Activated CD4-positive, CD25-positive, alpha-beta regulatory T cell treated with anti-CD3 and anti-CD28 coated beads, Interleukin-2, amount 50 U/mL, for 16 hours (primary cell): ENCODE results near the gene SLC38A10.

ENCODE experiments used
- DNase-seq: peaks from one replicate; pipeline ENCODE4 v3.0.0-alpha.2; 2020; ENCODE audit warnings: low read depth, low spot score

The SLC38A10 gene

GRCh38 chr17:81241648-81242420, 53.3 kb downstream of the SLC38A10 start:
- DNase-seq: peak; percentile 26

DNA sequence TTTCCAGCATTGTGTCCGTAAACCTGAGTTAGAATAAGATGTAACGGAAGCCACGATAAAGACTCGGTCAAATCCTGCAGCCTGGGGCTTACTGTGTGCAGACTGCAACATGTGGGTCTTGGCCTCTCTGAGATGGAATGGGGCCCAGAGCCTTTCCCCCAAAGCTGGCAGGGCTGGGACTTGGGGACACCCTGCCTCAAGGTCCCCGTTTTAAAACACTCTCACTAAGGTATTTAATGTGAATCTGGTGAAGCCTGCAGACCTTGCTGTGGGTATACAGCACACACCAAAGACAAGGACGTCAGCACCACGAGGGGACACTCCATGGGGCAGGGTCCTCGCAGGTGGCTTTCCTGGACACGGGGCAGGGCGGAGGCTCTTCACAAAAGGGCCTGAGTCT, 53.9 kb downstream of the SLC38A10 start:
- no peak for DNase-seq

DNA sequence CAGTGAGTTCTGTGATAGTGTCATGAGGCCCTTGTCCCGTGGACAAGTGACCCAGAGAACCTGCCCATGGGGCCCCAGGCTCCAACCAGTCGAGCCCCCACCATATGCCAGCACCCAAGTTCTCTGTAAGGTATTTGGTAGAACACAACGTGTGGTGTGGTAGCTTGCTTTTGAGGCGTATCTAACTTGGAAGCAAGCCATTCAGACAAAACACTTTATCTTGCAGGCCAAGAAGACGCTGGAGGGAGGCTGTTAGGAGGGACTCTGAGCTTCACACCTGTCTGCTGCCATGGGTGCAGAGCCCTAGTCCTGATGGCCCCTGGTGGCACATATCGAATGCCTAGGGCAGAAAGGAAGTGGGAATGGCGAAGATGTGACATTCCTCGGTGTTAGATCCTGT, 54.3 kb downstream of the SLC38A10 start:
- DNase-seq: no peak

GRCh38 chr17:81239714-81240555, 55.2 kb downstream of the SLC38A10 start:
- no peak for DNase-seq

DNA sequence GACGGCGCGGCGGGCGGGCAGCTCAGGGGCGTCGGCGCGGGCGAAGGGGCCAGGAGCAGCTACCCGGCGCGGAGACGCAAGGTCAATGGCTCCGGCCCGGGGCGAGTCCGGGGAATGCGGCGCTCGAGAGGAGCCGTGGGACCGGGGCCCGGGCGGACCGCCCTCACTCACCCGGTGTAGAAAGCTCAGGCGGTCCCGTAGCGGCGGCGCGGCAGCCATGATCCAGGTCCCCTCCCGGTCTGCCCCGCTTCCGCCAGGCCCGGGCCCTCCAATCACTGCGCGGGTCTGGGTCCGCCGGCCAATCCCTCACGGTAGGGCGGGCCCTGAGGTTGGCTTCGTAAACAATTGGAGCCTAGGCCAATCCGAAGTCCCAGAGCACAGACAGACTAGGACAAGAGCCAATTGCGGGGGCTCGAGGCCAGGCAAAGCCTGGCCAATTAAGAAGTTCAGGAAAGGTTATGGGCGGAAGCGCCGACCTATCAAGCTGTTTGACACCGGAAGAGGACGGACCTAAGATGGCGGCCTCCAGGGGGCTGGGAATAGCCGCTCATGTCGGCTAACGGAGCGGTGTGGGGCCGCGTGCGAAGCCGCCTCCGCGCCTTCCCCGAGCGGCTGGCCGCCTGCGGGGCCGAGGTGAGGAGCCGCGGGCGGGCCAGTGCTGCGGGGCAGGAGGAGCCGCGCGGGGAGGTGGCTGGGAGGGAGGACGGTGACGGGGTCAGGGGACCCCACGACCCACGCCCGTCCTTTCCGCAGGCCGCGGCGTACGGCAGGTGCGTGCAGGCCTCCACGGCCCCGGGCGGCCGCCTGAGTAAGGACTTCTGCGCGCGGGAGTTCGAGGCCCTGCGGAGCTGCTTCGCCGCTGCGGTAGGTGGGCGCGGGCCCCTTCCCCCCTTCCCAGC, 56.0 kb downstream of the SLC38A10 start, which contains the start of the genes NDUFAF8 and TEPSIN:
NDUFAF8 (plus strand) TSS at position 504 of the 899 bp plus-strand sequence; CDS start at position 550, 46 bp downstream.
TEPSIN (minus strand) TSS at position 241 of the 899 bp plus-strand sequence; CDS start at position 219, 22 bp downstream.
- DNase-seq: peak; percentile 94

DNA sequence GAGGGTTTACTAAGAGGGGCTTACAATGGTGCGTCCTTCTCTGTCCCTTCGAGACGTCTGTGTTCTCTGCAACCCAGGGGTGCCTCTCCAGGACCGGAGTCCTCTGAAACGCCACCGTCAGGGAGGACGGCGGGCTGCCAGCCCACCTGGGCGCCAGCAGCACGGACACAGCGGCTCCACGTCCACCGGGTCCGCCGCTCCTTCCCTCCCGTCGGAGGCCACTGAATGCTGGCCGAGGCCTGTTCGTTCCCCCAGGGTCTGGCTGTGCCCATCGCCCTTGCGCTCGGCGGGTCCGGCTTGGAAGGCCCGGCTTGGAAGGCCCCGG, 56.7 kb downstream of the SLC38A10 start:
- DNase-seq: no peak

- no peak for DNase-seq
Measured at GRCh38 chr17:81237591-81238489, 57.3 kb downstream of the SLC38A10 start.

- DNase-seq: no peak
Measured at GRCh38 chr17:81236784-81237183, 58.3 kb downstream of the SLC38A10 start.

DNA sequence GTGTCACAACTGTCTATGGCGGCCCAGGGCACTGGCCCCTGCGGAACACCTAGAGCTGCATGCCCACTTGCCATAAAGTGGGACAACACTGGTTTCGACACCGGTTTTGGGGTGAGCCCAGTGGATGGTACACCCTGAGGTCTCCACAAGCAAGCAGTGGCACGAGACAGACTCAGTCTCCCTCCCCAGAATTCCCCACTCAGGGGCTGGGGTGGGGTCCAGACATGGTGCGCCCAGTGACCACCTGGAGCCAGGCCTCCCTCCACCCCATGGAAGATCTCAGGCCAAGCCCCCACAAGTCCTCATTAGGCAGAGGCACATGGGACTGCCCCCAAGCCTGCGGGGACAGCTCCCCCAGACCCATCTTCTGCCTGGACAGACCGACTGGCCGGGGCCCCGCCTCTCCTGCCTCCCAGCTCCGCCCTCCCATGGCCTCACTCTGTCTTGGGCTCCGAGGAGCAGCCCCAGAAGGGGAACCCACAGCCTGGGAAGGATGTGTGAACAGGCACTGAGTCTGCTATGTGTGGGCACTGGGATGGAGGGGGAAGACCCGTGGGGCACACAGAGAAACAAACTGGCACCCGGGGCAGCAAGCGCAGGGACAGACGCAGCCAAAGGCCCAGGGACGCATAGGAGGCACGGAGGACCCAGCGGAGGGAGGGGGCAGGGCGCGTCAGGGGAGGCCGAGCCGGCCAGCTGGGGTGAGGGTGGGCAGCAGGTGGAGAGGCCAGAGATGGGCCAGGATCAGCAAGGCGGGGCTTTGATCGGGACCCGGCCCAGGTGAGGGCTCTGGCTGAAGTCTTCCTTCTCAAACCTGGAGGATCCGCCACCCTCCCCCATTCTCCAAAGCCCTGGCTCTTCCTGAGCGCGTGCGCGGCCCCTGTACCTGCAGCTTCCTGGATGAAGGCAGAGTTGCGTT, 59.0 kb downstream of the SLC38A10 start:
- no peak for DNase-seq

DNA sequence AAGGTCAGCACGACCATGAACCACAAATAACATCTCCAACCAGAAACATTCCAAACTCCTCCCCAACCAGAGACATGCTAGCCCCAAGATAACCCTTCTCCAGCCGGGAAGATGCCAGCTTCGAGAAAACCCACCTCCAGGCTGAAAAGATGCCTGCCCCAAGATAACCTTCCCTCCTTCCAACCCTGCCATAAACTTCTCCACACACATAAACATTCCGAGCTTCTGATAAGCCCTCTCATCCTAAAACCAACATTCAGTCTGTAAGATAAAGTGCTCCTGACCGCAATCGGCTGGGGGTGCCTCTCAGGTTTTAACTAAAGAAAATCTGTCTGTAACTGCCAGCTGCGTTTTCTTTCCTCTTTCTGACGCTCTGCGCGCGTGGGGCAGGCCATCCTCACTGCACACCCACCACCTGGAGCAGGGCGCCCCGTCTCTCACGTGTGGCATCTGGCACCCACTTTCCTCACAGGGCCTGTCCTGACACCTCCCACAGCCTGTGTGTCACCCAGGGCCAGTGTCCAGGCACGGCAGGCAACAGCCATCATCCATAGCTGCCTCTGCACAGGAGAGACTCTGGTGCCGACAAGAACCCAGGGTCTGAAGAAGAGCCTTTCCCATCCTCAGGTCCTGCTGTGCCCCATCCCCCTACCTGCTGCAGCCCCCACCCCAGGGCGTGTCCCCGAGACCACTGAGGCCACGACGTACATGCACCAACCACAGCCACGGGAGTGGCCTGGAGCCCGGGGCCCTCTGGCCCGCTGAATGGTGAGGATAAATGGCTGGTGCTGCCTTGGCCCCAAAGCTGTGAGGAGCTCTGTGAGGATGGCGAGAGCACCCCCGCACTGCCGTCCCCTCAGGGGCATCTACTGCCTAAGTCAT, 59.9 kb downstream of the SLC38A10 start:
- no peak for DNase-seq

DNA sequence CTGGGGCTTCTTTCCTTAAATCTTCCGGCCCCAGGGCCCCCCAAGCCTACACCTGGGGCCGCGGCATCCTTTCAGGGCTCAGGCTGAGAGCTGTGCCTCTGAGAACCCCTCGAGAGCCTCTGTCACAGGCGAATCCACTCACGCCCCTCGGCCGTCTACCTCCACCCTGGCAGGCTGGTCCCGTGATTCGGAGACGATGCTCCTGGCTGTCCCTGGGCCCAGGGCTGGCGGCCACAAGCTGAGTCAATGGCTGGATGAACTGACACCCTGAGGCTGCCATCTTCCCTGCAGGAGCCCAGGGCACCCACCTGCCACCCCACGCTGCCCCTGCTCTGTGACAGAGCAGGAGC, 60.6 kb downstream of the SLC38A10 start:
- DNase-seq: no peak

DNA sequence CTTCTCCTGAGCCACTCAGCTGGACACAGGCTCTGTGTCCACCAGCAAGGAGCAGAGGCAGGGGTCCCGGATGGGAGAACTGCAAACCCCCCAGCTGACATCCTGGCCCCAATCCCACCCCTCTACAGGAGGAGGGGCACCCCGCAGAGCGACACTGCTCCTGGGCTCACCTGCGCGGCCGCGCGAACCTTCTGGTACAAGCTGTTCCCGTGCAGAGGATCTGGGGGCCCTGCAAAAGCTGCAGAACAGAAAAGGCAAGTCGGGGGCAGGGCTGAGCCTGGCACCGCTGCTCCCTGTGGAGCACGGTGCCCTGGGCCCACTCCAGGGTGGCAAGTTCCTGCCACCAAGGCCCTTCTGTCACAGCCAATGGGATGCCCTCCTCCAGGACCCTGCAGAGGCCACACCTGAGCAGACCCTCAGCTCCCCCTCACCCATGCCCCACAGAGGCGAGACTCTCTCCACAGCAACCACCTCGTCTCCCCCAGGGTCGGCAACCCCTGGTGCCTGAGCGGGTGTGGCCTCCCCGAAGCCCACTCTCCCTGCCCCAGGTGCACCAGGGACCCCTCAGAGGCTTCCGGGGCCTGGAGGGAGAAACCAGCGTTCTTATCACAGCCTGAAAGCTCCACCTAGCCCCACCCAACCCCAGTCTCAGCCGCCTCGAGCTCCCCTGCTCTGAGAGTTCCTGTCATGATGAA, 61.1 kb downstream of the SLC38A10 start:
- DNase-seq: no peak

- DNase-seq: no peak
Measured at GRCh38 chr17:81233316-81233715, 61.8 kb downstream of the SLC38A10 start.

DNA sequence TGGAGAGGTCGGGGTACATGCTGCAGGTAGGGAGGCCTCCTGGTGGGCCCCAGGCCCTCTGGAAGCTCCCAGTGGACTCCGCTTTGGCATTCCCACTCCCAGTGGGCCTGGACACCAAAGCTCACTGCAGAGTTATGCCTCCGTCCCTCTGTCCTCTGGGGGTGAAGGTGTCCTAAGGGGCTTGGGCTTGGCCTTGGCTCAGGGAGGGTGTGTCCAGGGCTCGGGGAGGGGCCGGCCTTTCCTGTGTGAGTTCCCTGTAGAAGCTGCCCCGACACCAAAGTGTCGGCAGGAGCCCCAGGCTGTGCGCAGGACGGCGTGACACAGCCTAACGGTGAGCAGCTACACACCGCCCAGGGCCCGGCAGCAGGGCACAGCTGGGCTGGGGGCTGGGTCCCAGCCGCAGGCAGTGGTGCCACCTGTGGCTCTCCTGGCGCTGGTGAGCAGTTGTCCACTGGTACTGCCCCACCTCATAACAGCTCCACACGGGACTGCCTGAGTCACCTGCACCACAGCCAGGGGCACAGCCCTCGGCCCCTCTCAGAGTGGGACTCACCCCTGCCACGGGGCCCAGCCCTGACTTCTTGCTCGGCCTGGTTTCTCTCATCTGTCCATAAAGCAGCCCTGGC, 62.4 kb downstream of the SLC38A10 start:
- DNase-seq: no peak

DNA sequence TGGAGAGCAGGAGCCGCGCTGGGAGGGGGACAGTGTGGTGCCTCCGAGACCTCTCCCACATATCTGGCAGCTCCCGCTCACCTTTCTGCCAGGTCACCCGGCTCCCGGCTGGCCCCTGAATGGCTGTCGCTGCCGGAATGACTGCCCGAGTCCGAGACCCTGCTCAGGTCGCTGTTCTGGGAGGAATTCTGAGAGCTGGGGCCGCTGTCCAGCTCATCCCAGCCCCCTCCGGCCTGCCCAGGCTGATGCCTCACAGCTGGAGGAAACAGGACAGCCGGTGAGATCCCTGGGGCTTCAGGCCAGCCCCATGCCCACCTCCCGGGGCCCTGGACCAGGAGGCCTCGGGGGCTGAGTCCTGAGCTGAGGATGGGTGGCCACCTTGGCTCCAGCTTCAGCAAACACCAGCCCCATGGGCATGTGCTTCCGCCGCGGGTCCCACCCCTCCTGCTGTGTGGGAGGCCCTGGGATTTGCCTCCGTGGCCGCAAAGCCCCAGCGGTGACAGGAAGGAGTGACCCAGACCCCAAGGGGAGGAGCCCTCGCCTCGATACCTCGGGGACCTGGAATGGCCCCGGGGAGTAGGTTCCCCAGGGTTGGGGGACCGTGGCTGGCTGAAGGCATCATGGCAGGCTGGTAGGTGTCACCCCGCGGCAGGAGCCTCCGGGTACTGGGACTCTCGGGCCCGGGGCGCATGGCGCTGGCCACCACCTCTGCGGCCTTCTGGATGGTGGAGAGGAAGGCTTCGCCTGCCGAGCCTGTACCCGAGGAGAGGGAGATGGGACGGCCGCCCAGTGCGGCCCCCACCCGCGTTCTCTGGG, 63.1 kb downstream of the SLC38A10 start:
- DNase-seq: no peak

- no peak for DNase-seq
Measured at GRCh38 chr17:81231121-81231645, 63.9 kb downstream of the SLC38A10 start.
